ENCODE results near the gene HRK.
"Not testable (repeated sequence)": the region's sequence is repeated elsewhere in the genome, so short reads cannot be mapped to it uniquely, and the experiment has no call there.

HRK gene

DNA sequence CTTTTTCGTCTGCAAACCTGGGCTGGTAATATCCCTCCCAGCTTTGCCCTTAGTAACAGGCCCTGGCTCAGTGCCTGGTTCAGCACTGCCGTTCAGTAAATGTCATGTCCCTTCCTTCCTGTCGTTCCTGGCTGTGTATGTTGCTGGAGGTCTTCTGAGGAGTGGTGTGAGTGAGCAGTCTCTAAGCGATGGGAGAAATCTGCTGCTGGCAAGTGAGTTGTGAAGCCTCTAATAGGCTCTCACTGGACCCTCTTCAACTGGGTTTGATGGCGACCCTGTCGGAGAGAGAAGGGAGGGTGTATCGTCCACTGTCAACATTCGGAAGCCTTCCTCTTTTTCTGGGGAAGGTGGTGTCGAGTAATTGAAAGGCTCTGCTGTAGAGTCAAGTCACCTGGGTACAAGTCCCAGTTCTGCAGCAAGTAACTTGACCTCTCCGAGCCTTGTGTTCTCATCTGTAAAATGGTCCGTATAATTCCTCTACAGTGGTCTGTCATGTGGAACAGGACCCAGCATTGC is 62.8 kb downstream of the HRK start:
- no peak for FAIRE-seq

DNA sequence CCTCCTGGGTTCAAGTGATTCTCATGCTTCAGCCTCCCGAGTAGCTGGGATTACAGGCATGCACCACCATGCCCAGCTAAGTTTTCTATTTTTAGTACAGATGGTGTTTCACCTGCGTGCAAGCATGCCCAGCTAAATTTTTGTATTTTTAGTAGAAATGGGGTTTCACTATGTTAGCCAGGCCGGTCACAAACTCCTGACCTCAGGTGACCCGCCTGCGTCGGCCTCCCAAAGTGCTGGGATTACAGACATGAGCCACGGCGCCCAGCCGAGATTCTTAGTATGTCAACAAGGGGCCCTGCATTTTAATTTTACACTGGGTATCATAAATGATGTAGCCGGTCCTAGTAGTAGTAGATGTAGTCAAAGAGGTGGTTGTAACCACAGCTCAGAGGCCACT is 66.5 kb downstream of the HRK start:
- FAIRE-seq, result not testable (repeated sequence)

DNA sequence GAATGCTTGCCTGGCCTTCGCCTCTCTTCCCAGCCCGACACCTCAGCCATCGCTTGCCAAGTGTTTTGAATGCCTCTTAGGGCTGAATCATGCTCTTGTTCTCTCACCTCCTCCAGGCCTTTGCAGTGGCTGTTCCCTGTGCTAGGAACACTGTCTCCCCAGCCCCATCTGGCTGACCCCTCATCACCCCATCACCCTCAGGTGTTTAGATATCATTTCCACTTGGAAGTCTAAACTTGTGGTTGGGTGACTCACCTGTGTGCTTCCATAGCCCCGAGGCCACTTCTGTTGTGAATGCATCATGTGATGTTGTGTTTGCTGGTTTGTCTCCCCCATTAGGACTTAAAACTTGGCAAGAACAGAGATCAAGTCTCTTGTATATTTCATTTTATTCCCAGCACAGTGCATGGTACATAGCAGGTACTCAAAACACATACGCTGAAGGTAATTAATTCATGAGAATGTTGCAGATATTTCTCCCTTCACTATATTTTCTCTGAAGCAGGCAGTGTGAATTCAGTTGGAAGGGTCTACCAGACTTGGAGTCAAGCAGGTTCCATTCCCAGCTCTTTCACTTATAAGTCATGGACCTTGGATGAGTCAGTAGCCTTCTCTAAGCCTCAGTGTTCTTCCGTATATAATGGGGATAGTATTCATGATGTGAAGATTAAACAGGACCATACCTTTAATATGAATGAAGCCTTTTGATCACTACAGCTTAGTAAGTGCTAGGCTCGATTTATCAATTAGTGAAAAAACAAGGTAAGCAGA is 67.8 kb downstream of the HRK start:
- no peak for FAIRE-seq

DNA sequence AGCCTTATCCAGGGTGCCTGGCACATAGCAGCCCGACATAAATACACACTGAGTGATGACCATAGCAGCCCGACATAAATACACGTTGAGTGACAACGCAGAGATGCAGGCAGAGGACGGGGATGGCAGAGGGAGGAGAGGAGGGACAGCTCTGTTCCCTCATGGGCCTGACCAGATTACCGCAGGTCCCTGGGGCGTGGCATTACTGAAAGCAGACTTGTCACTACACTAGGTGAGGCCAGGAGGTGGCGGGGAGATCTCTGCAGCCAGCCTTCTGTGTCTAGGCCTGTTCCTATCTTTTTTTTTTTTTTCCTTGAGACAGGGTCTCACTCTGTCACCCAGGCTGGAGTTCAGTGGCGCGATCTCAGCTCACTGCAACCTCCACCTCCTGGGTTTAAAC is 69.0 kb downstream of the HRK start:
- no peak for FAIRE-seq

DNA sequence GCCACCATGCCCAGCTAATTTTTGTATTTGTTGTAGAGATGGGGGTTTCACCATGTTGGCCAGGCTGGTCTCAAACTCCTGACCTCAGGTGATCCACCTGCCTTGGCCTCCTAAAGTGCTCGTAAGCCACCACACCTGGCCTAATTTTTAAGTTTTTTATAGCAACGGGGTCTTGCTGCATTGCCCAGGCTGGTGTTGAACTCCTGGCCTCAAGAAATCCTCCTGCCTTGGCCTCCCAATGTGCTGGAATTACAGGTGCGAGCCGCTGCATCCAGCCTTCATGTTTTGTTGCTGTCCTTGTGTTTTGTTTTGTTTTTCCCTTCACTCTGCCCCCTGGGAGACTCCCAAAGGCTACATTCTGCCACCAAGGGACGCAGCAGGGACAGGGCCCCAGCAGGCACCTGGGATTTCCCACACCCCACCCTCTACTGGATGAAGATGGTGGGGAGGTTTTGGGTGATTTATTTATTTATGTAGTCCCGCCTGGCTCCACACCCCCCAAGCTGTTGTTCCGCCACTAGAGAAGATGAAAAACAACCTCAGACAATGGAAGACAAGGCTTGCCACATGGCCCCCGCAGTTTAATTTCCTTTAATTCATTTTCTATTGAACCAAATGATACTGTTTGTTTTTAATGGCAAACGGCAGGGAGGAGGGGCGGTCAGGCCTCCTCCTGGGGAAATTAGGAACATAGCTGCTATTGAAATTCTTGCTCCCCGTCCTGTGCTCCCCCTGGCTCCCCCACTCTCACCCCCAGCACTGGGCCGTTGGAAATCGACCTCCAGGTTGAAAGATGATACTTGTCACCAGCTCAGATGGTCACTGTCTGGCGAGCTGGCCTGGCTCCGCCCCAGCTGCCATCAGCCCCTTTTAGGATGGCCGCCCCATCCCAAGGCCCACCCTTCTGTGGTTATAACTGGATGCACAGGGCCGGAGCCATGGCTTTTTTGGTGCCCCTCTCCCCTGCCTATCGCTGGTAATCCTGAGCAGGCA is 72.8 kb downstream of the HRK start:
- FAIRE-seq, result no peak

DNA sequence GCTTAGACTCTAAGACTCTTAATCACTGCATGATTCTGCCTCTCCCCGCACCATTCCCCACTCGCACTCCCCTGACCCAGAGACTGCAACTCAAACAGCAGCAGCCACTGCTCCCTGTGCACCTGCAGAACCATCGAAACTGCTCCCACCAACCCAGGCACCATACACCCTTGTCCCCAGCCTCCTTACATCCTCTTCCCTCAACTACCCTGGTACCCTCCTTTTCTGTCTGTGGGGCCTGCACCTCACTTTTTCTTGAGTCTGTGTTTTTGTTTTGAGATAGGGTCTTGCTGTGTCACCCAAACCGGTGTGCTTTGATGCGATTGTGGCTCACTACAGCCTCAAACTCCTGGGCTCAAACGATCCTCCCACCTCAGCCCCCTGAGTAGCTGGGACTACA is 73.7 kb downstream of the HRK start:
- FAIRE-seq, result no peak

DNA sequence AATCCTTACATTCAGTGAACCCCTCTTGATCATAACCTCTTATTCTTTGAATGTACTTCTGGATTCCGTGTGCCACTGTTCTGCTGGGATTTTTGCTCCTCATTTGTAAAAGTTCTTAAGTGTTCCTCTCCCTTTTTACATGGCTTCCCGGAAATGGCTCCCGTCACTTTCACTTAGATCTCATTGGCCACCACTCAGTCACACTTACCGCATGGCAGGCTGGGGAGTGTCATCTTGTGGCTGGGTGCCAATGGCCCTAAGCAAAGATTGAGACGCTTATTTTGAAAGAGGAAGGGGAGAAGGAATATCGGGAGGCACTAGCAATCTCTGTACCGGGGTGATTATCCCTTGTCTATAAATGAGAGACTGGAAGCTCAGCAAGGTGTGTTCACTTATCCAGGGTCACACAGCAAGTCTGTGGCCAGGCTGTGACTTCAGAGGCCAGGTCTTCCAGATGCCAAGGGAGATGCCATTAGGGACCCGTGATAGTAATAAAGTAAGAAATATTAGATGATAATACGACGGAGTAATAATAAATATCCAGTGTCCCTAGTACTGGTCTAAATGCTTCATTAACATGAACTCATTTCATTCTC is 74.3 kb downstream of the HRK start:
- FAIRE-seq, result no peak

Data from colon (tissue), 2 donors.